ENCODE results near the gene CXCR5.

CXCR5 gene

GRCh38 chr11:118914178-118914918, 30.7 kb downstream of the CXCR5 start:
- DNase-seq = peak; percentile 72

GRCh38 chr11:118914987-118915386, 31.3 kb downstream of the CXCR5 start:
- no peak for DNase-seq

- DNase-seq = no peak
Observed at GRCh38 chr11:118915396-118915795, 31.7 kb downstream of the CXCR5 start.

GRCh38 chr11:118915941-118916841, 32.5 kb downstream of the CXCR5 start:
- no peak for DNase-seq

- DNase-seq = no peak
Observed at GRCh38 chr11:118916842-118917388, 33.2 kb downstream of the CXCR5 start.

- DNase-seq = no peak
Observed at GRCh38 chr11:118917481-118918127, 33.9 kb downstream of the CXCR5 start.

GRCh38 chr11:118918128-118918685, 34.5 kb downstream of the CXCR5 start:
- DNase-seq = no peak

- no peak for DNase-seq
Observed at GRCh38 chr11:118918686-118919280, 35.1 kb downstream of the CXCR5 start.

GRCh38 chr11:118921121-118921928, 37.6 kb downstream of the CXCR5 start:
- peak; percentile 38 for DNase-seq

GRCh38 chr11:118921929-118922744, 38.4 kb downstream of the CXCR5 start:
- peak; percentile 52 for DNase-seq

GRCh38 chr11:118922745-118923627, 39.3 kb downstream of the CXCR5 start:
- no peak for DNase-seq

- DNase-seq = no peak
Observed at GRCh38 chr11:118923721-118924587, 40.3 kb downstream of the CXCR5 start.

- peak; percentile 43 for DNase-seq
Observed at GRCh38 chr11:118924591-118925585, 41.2 kb downstream of the CXCR5 start.

- no peak for DNase-seq
Observed at GRCh38 chr11:118927554-118928100, 43.9 kb downstream of the CXCR5 start.

- peak; percentile 92 for DNase-seq
Observed at GRCh38 chr11:118928101-118928869, 44.6 kb downstream of the CXCR5 start.
